PC-3 (cell line): ENCODE measurements around the gene EI24.

Experiments used
- EZH2 ChIP-seq: fragments of 300-600 bp; sonication (generic); IDR thresholded peaks from one replicate; pipeline ENCODE4 v1.6.1; 2017; ENCODE audit warnings: antibody characterized with exemption, mild to moderate bottlenecking, low read length; ENCODE audit not compliant: unreplicated experiment
- TF ChIP-seq, protein P1 (sequence below): fragments of 300-600 bp; sonication (generic); conservative IDR thresholded peaks from 2 replicates; pipeline ENCODE4 v1.5.1; 2017; ENCODE audit warnings: antibody characterized with exemption, low read depth, mild to moderate bottlenecking, low read length

GRCh38 chr11:125592305-125593113, 23.2 kb downstream of the EI24 start, which contains the start of gene STT3A:
- TF ChIP-seq, protein P1, sequence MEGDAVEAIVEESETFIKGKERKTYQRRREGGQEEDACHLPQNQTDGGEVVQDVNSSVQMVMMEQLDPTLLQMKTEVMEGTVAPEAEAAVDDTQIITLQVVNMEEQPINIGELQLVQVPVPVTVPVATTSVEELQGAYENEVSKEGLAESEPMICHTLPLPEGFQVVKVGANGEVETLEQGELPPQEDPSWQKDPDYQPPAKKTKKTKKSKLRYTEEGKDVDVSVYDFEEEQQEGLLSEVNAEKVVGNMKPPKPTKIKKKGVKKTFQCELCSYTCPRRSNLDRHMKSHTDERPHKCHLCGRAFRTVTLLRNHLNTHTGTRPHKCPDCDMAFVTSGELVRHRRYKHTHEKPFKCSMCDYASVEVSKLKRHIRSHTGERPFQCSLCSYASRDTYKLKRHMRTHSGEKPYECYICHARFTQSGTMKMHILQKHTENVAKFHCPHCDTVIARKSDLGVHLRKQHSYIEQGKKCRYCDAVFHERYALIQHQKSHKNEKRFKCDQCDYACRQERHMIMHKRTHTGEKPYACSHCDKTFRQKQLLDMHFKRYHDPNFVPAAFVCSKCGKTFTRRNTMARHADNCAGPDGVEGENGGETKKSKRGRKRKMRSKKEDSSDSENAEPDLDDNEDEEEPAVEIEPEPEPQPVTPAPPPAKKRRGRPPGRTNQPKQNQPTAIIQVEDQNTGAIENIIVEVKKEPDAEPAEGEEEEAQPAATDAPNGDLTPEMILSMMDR: no peak
- no peak for TF ChIP-seq EZH2
